Measurements from ENCODE around the gene RPL13A.

- TF ChIP-seq CTCF (conservative IDR thresholded peaks at IDR 0.05 in 1 of 2, IDR thresholded peaks at IDR 0.05 in 1 of 2; ENCODE audit: extremely low read depth in 1 of 2, insufficient read depth in 1 of 2, low read depth in 1 of 2, low read length in 2 of 2), result no peak
- no peak for TF ChIP-seq EZH2 (IDR thresholded peaks at IDR 0.05; ENCODE audit: borderline replicate concordance, low read length)
Observed at GRCh38 chr19:49486232-49486631, 1.2 kb upstream of the RPL13A start.

Measured in mammary epithelial cell (primary cell).